Measurements from ENCODE around the gene PRKD2. TPM values are rescaled to one million over a fixed set of nuclear protein-coding genes. Genes with fewer than 3 reads are reported as not detected.

The PRKD2 gene
- total RNA-seq, 2 experiments from 2014 or later, result 62.2 to 62.3 TPM

DNA sequence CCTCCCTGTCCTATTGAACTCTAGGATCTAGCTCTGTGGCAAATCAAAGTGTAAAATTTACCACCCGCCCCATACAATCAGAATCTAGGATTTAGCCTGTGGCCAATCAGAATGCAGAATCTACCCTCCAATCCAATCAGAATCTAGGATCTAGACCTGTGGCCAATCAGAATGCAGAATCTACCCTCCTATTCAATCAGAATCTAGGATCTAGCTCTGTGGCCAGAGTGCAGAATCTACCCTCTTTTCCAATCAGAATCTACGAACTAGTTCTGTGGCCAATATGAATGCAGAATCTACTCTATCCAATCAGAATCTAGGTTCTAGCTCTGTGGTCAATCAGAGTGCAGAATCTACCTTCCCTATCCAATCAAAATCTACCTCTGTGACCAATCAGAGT is 25.8 kb downstream of the PRKD2 start:
- Mint-ChIP-seq H3K4me1 (ENCODE audit: low read depth) (no peaks in the 10 kb centered on the region), H3K36me3 (ENCODE audit: low read depth) (peaks cover 44% of the 10 kb centered on the region), H3K4me3 (no peak overlapping the region), H3K27ac (no peak overlapping the region), H3K9me3 (no peaks in the 10 kb centered on the region), H3K27me3 (ENCODE audit: low read depth) (no peaks in the 10 kb centered on the region)
- CTCF ChIA-PET, result interaction anchor here (1.5 to 5.8 kb wide), 2 partner anchors 13 to 58 kb away, joined by 3 to 30 read pairs; no protein-coding TSS in a partner anchor
- intact Hi-C loops (cut with micrococcal nuclease), result no loop called here
- no peak for DNase-seq

GRCh38 chr19:46689358-46689757 is 27.6 kb downstream of the PRKD2 start:
- Mint-ChIP-seq H3K27ac (no peak overlapping the region), H3K4me3 (no peak overlapping the region), H3K9me3 (no peaks in the 10 kb centered on the region), H3K27me3 (ENCODE audit: low read depth) (no peaks in the 10 kb centered on the region), H3K36me3 (ENCODE audit: low read depth) (peaks cover 41% of the 10 kb centered on the region), H3K4me1 (ENCODE audit: low read depth) (no peaks in the 10 kb centered on the region)
- intact Hi-C loops (cut with micrococcal nuclease), result no loop called here
- no peak for DNase-seq
- CTCF ChIA-PET, result interaction anchor here (5.8 kb wide), 1 partner anchor 14 kb away, joined by 30 read pairs; no protein-coding TSS in a partner anchor

DNA sequence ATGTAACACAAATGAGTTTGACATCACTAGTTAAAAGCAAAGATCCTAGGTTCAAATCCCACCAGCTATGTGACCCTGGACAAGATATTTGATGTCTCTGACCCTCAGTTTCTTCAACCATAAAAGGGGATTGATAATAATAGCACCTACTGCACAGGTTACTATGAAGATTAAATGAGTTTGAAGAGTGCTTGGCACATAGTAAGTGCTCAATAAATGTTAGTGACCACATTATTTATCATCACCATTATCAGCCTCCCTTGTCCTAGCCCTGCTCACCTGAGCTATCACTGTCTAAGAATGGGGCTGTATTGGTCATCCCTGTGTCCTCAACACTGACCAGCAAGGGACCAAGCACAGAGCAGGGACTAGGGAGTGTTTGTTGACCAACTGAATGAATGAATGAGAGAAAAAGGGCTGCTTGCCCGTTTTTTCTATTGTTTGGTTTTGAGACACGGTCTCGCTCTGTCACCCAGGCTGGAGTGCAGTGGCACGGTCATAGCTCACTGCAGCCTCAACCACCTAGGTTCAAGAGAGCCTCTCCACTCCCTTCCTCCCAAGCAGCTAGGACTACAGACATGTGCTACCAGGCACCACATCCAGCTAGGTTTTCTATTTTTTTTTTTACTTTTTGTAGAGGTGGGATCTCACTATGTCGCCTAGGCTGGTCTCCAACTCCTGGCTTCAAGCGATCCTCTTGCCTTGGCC is 29.3 kb downstream of the PRKD2 start:
- H3K27ac Mint-ChIP-seq, result no peak overlapping the region
- no peaks in the 10 kb centered on the region for H3K9me3 Mint-ChIP-seq
- CTCF ChIA-PET, result interaction anchor here (0.9 to 5.8 kb wide), 3 partner anchors 16 to 25 kb away, joined by 3 to 30 read pairs (median 6); no protein-coding TSS in a partner anchor
- no peaks in the 10 kb centered on the region for H3K27me3 Mint-ChIP-seq (ENCODE audit: low read depth)
- intact Hi-C loops (cut with micrococcal nuclease), result no loop called here
- DNase-seq, result no peak
- no peak overlapping the region for H3K4me3 Mint-ChIP-seq
- H3K36me3 Mint-ChIP-seq (ENCODE audit: low read depth), result peaks cover 38% of the 10 kb centered on the region
- no peaks in the 10 kb centered on the region for H3K4me1 Mint-ChIP-seq (ENCODE audit: low read depth)

- DNase-seq, result no peak
- Mint-ChIP-seq H3K27ac (peak overlapping the region; percentile 65), H3K36me3 (ENCODE audit: low read depth) (peaks cover 20% of the 10 kb centered on the region), H3K9me3 (no peaks in the 10 kb centered on the region), H3K4me3 (no peak overlapping the region), H3K27me3 (ENCODE audit: low read depth) (no peaks in the 10 kb centered on the region), H3K4me1 (ENCODE audit: low read depth) (no peaks in the 10 kb centered on the region)
- intact Hi-C loops (cut with micrococcal nuclease), result no loop called here
- CTCF ChIA-PET, result interaction anchor here (0.6 to 2.9 kb wide), 3 partner anchors 18 to 50 kb away, joined by 4 to 7 read pairs (median 5); partner anchors contain the start of gene DACT3
These were observed 31.7 kb downstream of the PRKD2 start for GRCh38 chr19:46685189-46685588.

- peak; percentile 64 for DNase-seq
- Mint-ChIP-seq H3K27me3 (ENCODE audit: low read depth) (no peaks in the 10 kb centered on the region), H3K27ac (no peak overlapping the region), H3K36me3 (ENCODE audit: low read depth) (peaks cover 37% of the 10 kb centered on the region), H3K9me3 (no peaks in the 10 kb centered on the region), H3K4me1 (ENCODE audit: low read depth) (peaks cover 5% of the 10 kb centered on the region), H3K4me3 (no peak overlapping the region)
- CTCF ChIA-PET, result interaction anchor here (0.6 kb wide), 1 partner anchor 87 kb away, joined by 4 read pairs; no protein-coding TSS in a partner anchor
- intact Hi-C loops (cut with micrococcal nuclease), result no loop called here
These were observed 38.7 kb downstream of the PRKD2 start for GRCh38 chr19:46678110-46678732.

DNA sequence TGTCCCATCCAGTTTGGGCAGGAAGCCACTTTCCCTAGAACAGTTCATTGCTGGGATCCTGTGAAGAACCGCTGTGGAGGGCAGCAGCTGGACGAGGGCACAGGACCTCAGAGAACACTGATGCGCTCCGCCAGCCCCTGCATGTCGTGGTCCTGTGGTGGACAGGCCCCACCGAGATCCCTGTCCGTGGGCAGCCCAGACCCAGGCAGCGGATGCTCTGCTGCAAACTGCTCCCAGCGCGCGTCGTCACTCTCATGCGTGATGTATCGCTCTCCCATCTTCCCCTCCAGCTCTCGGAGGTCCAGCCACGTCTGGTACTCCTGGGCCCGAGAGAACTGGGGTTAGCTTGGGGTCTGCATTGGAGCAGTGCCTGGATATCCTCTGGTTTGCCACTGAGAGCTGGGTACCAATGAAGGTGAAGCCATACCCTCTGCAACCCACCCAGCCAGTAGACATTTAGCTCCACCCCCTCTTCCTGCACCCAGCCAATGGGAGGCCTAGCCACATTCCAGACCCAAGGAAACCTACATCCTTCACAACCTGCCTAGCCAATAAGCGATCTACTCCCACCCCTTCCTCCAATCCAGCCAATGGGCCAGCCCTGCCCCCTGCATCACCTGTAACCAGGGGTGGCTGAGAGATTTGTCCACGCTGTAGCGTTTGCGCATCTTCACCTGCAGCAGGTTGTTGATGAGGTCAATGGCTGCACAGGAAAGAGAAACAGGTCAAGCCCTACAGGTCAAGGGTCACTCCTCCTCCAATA is 42.3 kb downstream of the PRKD2 start:
- Mint-ChIP-seq H3K27me3 (ENCODE audit: low read depth) (no peaks in the 10 kb centered on the region), H3K27ac (no peak overlapping the region), H3K36me3 (ENCODE audit: low read depth) (peaks cover 32% of the 10 kb centered on the region), H3K4me1 (ENCODE audit: low read depth) (peaks cover 5% of the 10 kb centered on the region), H3K4me3 (no peak overlapping the region), H3K9me3 (peaks cover 7% of the 10 kb centered on the region)
- DNase-seq, result no peak
- intact Hi-C loops (cut with micrococcal nuclease), result no loop called here
- CTCF ChIA-PET, result interaction anchor here (0.6 to 2.9 kb wide), 5 partner anchors 13 to 162 kb away, joined by 3 to 13 read pairs (median 3); partner anchors contain the start of gene DACT3

DNA sequence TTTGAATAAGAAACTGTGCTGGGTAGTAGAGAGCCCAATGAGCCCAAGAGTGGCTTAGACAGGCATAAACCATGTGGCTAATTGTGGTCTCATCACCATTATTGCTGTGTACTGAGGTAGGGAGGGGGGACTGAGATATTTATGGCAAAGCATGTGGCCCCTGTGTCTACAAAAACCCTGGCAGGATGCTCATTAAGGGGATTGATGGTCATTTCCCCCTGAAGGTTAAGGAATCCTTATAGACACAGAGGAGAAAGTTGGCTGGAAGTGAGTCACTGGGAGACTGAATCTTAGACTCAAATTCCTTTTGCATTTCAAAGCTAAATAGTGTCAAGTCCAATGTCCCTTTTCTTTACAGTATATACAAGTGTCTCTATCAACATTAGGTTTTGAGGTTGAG is 46.1 kb downstream of the PRKD2 start:
- H3K9me3 Mint-ChIP-seq, result peaks cover 7% of the 10 kb centered on the region
- H3K4me1 Mint-ChIP-seq (ENCODE audit: low read depth), result no peaks in the 10 kb centered on the region
- H3K36me3 Mint-ChIP-seq (ENCODE audit: low read depth), result peaks cover 18% of the 10 kb centered on the region
- no peak overlapping the region for H3K27ac Mint-ChIP-seq
- intact Hi-C loops (cut with micrococcal nuclease), result no loop called here
- no peak overlapping the region for H3K4me3 Mint-ChIP-seq
- CTCF ChIA-PET, result no interaction called here
- no peak for DNase-seq
- H3K27me3 Mint-ChIP-seq (ENCODE audit: low read depth), result no peaks in the 10 kb centered on the region

- H3K36me3 Mint-ChIP-seq (ENCODE audit: low read depth), result peaks cover 7% of the 10 kb centered on the region
- H3K27ac Mint-ChIP-seq, result no peak overlapping the region
- intact Hi-C loops (cut with micrococcal nuclease), result no loop called here
- no peaks in the 10 kb centered on the region for H3K27me3 Mint-ChIP-seq (ENCODE audit: low read depth)
- CTCF ChIA-PET, result no interaction called here
- DNase-seq, result no peak
- no peaks in the 10 kb centered on the region for H3K4me1 Mint-ChIP-seq (ENCODE audit: low read depth)
- H3K4me3 Mint-ChIP-seq, result no peak overlapping the region
- H3K9me3 Mint-ChIP-seq, result peaks cover 7% of the 10 kb centered on the region
These were observed 48.3 kb downstream of the PRKD2 start for GRCh38 chr19:46668662-46669061.

GRCh38 chr19:46665072-46665471 is 51.8 kb downstream of the PRKD2 start:
- H3K4me1 Mint-ChIP-seq (ENCODE audit: low read depth), result peaks cover 16% of the 10 kb centered on the region
- no peak for DNase-seq
- no peaks in the 10 kb centered on the region for H3K36me3 Mint-ChIP-seq (ENCODE audit: low read depth)
- H3K9me3 Mint-ChIP-seq, result peaks cover under 1% of the 10 kb centered on the region
- CTCF ChIA-PET, result interaction anchor here (1.2 kb wide), 1 partner anchor 137 kb away, joined by 3 read pairs; no protein-coding TSS in a partner anchor
- no peak overlapping the region for H3K4me3 Mint-ChIP-seq
- H3K27ac Mint-ChIP-seq, result no peak overlapping the region
- H3K27me3 Mint-ChIP-seq (ENCODE audit: low read depth), result no peaks in the 10 kb centered on the region
- intact Hi-C loops (cut with micrococcal nuclease), result no loop called here

DNA sequence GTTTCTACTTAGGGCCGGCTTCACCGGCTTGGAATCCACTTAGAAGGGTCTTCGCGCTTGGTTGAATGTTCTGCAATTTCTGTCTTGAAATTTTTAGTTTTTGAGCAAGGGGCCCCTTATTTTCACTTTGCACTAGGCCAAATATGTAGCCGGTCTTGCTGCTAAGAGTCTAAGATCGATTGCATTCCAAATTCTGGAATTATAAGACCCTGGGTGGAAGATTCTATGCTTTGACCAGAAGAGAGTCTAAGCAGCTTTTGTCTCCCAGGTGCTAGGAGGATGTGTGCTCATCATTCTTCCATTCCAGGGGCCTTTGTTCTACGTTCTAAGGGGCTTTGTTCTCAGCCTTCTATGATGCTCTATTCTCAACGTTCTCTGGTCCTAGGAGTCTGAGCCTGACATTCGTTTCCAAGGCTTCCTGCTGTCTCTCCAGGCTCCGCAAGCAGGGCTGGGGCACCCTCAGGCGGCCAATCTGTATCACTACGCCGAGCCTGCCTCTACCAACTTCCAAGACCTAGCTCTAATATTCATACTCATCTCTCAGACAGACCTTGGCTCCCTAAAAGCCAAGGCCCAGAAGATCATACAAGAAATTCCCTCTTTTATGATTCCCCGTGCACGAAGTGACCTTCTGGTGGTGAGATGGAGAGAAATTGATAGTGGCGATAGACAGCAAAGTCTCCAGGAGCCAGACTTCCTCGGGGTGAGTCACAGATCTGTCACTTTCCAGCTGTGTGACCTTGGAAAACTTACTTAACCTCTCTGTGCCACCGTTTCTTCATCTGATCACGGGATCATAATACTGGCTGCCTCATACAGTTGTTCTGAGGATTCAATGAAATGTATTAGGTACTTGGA is 55.0 kb downstream of the PRKD2 start:
- Mint-ChIP-seq H3K27me3 (ENCODE audit: low read depth) (peaks cover 14% of the 10 kb centered on the region), H3K9me3 (no peaks in the 10 kb centered on the region), H3K36me3 (ENCODE audit: low read depth) (no peaks in the 10 kb centered on the region), H3K27ac (no peak overlapping the region), H3K4me3 (peak overlapping the region; percentile 75), H3K4me1 (ENCODE audit: low read depth) (peaks cover 26% of the 10 kb centered on the region)
- CTCF ChIA-PET, result interaction anchor here (0.6 to 6.0 kb wide), 32 partner anchors 10 to 293 kb away, joined by 3 to 178 read pairs (median 5); partner anchors contain the start of genes CALM3 and PTGIR
- DNase-seq, result peak; percentile 89
- intact Hi-C loops (cut with micrococcal nuclease), result loop anchor here (1.0 to 5.0 kb wide), 8 partner anchors 28 to 265 kb away; partner anchors contain the start of genes ARHGAP35 and PRKD2

- CTCF ChIA-PET, result interaction anchor here (0.5 to 6.0 kb wide), 25 partner anchors 13 to 293 kb away, joined by 3 to 178 read pairs (median 5); partner anchors contain the start of gene CALM3
- Mint-ChIP-seq H3K27me3 (ENCODE audit: low read depth) (peaks cover 16% of the 10 kb centered on the region), H3K4me1 (ENCODE audit: low read depth) (peaks cover 29% of the 10 kb centered on the region), H3K27ac (no peak within 1 kb of the TSS), H3K36me3 (ENCODE audit: low read depth) (no peaks in the 10 kb centered on the region), H3K9me3 (no peaks in the 10 kb centered on the region), H3K4me3 (peak within 1 kb of the TSS; percentile 75)
- intact Hi-C loops (cut with micrococcal nuclease), result loop anchor here (1.0 to 5.0 kb wide), 5 partner anchors 27 to 264 kb away; partner anchors contain the start of genes ARHGAP35 and PRKD2
- DNase-seq, result peak; percentile 100
These were observed 55.7 kb downstream of the PRKD2 start, which contains the start of gene DACT3 for GRCh38 chr19:46661020-46661731. Gene DACT3 (minus strand): TSS chr19:46661182. CDS start chr19:46661064, 118 bp downstream.

Data from activated naive CD4-positive, alpha-beta T cell treated with anti-CD3 and anti-CD28 coated beads for 36 hours (primary cell).